GM10248 (cell line): ENCODE measurements around the gene NUDT3.
"Not testable (repeated sequence)": the region's sequence is repeated elsewhere in the genome, so short reads cannot be mapped to it uniquely, and the experiment has no call there.

Experiments
- CTCF ChIA-PET: fragments of 300-600 bp; sonication (Branson Sonifier 250); formaldehyde crosslinking; extraction: SDS; loops from one replicate; lab custom pipeline; 2021; ENCODE audit warnings: antibody characterized with exemption; lab: Yijun Ruan, JAX
- POLR2A ChIA-PET: fragments of 350-650 bp; sonication (Branson Sonifier 250); formaldehyde crosslinking; extraction: SDS; loops from one replicate; lab custom pipeline; 2020; ENCODE audit warnings: antibody characterized with exemption; lab: Yijun Ruan, JAX
- DNase-seq: peaks from one replicate; pipeline ENCODE4 v3.0.0; 2012; ENCODE audit errors: extremely low spot score
- TF ChIP-seq, protein P1 (sequence below): IDR thresholded peaks from 2 replicates; pipeline ENCODE4 v1.5.1; 2012; ENCODE audit warnings: mild to moderate bottlenecking, low read depth; ENCODE audit errors: extremely low read depth, missing control alignments, control extremely low read depth

NUDT3 gene

GRCh38 chr6:34247481-34248197, 144.8 kb downstream of the NUDT3 start:
- TF ChIP-seq, protein P1, sequence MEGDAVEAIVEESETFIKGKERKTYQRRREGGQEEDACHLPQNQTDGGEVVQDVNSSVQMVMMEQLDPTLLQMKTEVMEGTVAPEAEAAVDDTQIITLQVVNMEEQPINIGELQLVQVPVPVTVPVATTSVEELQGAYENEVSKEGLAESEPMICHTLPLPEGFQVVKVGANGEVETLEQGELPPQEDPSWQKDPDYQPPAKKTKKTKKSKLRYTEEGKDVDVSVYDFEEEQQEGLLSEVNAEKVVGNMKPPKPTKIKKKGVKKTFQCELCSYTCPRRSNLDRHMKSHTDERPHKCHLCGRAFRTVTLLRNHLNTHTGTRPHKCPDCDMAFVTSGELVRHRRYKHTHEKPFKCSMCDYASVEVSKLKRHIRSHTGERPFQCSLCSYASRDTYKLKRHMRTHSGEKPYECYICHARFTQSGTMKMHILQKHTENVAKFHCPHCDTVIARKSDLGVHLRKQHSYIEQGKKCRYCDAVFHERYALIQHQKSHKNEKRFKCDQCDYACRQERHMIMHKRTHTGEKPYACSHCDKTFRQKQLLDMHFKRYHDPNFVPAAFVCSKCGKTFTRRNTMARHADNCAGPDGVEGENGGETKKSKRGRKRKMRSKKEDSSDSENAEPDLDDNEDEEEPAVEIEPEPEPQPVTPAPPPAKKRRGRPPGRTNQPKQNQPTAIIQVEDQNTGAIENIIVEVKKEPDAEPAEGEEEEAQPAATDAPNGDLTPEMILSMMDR = no peak
- no peak for DNase-seq
- ChIA-PET CTCF (interaction anchor here (0.8 to 5.1 kb wide), 14 partner anchors 11 to 363 kb away, joined by 3 to 92 read pairs (median 5); partner anchors contain the start of genes HMGA1 and NUDT3), POLR2A (interaction anchor here (0.6 to 2.8 kb wide), 4 partner anchors 11 to 168 kb away, joined by 5 to 28 read pairs (median 10); partner anchors contain the start of gene HMGA1)

GRCh38 chr6:34246563-34247391, 145.7 kb downstream of the NUDT3 start:
- TF ChIP-seq, protein P1 = peak; percentile 69
- peak; percentile 66 for DNase-seq
- CTCF ChIA-PET = interaction anchor here (0.8 to 5.1 kb wide), 6 partner anchors 14 to 169 kb away, joined by 3 to 92 read pairs (median 6); no protein-coding TSS in a partner anchor
- POLR2A ChIA-PET = no interaction called here

DNA sequence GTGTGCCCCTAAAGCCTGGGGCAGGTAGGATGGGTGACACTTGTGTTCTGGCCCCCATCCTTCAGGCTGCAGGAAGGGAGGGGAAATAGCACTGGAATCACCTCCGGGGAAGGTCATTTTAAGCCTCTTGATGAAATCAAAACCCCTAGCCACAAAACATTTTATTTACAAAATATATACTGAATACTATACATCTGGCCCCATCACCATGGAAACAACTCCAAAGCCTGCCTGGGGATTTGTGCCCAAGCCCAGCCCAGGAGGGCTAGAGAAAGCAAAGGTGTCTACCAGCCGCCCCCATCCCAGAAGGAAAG, 146.3 kb downstream of the NUDT3 start:
- CTCF ChIA-PET = interaction anchor here (0.8 to 5.1 kb wide), 3 partner anchors 19 to 170 kb away, joined by 3 to 92 read pairs (median 3); no protein-coding TSS in a partner anchor
- POLR2A ChIA-PET = no interaction called here
- TF ChIP-seq, protein P1 = no peak
- DNase-seq = no peak

DNA sequence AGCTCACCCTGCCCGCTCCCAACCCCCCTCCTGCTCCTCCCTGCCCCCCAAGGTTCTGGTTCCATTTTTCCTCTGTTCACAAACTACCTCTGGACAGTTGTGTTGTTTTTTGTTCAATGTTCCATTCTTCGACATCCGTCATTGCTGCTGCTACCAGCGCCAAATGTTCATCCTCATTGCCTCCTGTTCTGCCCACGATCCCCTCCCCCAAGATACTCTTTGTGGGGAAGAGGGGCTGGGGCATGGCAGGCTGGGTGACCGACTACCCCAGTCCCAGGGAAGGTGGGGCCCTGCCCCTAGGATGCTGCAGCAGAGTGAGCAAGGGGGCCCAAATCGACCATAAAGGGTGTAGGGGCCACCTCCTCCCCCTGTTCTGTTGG, 146.7 kb downstream of the NUDT3 start:
- POLR2A ChIA-PET, DNase-seq: not testable (repeated sequence)
- CTCF ChIA-PET = interaction anchor here (1.2 to 5.1 kb wide), 2 partner anchors 18 to 170 kb away, joined by 3 to 92 read pairs; no protein-coding TSS in a partner anchor

GRCh38 chr6:34245032-34245760, 147.3 kb downstream of the NUDT3 start:
- CTCF ChIA-PET, DNase-seq: not testable (repeated sequence)
- POLR2A ChIA-PET = interaction anchor here (0.6 kb wide), 1 partner anchor 8 kb away, joined by 4 read pairs; the partner anchor contains the start of gene HMGA1

DNA sequence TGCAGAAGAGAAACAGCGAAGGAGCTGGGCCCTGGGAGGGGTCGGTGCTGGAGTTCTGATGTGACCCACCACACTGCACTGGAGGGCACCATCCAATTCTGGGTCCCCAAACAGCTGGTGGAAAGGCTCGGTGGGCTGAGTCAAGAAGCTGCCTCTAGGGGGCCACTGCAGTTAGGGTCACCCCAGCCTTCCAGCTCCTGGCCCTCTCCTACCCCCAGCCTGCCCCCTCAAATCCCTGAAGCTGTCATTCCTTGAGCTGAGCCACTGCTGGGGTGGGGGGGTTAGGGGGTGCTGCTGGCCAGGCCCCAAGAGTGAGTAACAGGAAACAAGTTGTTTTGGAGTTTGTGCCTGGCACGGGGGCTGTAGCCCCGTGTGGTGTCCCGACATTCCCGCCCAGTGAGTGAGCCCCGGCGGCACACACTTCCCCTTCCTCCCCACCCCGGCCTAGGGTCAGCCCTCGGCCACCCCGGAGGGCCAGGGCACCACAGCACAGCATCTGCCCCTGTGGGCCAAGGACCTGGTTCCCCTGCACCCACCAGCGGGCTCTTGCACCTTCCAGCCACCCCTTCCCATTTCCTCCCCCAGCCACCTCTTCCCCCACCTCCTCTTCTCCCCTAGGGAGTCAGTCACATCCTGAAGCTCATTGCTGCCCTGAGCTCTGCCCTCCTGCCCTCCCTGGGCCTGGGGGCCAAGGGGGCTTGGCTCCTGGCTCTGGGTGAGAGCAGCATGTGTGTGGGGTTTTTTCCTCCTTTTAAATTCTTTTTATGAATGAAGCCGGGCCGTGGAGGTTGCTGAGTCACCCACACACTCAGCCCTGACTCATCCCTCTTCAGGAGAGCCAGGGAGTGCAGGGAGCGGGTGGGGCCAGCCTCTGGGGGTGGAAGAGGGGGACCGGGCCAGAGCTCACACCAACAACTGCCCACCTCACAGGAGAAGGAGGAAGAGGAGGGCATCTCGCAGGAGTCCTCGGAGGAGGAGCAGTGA, 148.3 kb downstream of the NUDT3 start:
- POLR2A ChIA-PET = interaction anchor here (0.6 to 0.8 kb wide), 5 partner anchors 7 to 550 kb away, joined by 3 to 8 read pairs (median 4); partner anchors contain the start of gene HMGA1
- DNase-seq = no peak
- TF ChIP-seq, protein P1 = peak; percentile 27
- CTCF ChIA-PET = interaction anchor here (1.0 to 1.4 kb wide), 2 partner anchors 15 to 171 kb away, joined by 3 to 4 read pairs; no protein-coding TSS in a partner anchor
